GM23248 (cell line): ENCODE measurements around the gene PLEKHA6. TPM values are rescaled to one million over a fixed set of nuclear protein-coding genes. Genes with fewer than 3 reads are reported as not detected.

Experiments
- DNase-seq: peaks from one replicate; pipeline ENCODE4 v3.0.0-alpha.2; 2015
- H2AFZ ChIP-seq: fragments of 200-600 bp; sonication (generic); 2 replicates; pipeline ENCODE4 v1.6.1; 2016; ENCODE audit warnings: antibody characterized with exemption
- H3F3A ChIP-seq: fragments of 200-600 bp; sonication (generic); 2 replicates; pipeline ENCODE4 v1.6.1; 2016; ENCODE audit warnings: mild to moderate bottlenecking, antibody characterized with exemption, mixed run types; ENCODE audit not compliant: insufficient read depth
- H3K27ac ChIP-seq: fragments of 200-600 bp; sonication (generic); 2 replicates; pipeline ENCODE4 v1.5.1; 2016; ENCODE audit warnings: mild to moderate bottlenecking
- H3K27me3 ChIP-seq: fragments of 200-600 bp; sonication (generic); replicated peaks from 2 replicates; pipeline ENCODE4 v1.6.1; 2016; ENCODE audit warnings: mild to moderate bottlenecking; ENCODE audit not compliant: insufficient read depth
- H3K36me3 ChIP-seq: fragments of 200-600 bp; sonication (generic); 2 replicates; pipeline ENCODE4 v1.6.1; 2016; ENCODE audit warnings: low read depth, mild to moderate bottlenecking
- H3K4me1 ChIP-seq: fragments of 200-600 bp; sonication (generic); 2 replicates; pipeline ENCODE4 v1.6.1; 2016; ENCODE audit warnings: mild to moderate bottlenecking; ENCODE audit not compliant: insufficient read depth
- H3K4me2 ChIP-seq: fragments of 200-600 bp; sonication (generic); one replicate; pipeline ENCODE4 v1.6.1; 2016; ENCODE audit warnings: mild to moderate bottlenecking; ENCODE audit not compliant: unreplicated experiment
- H3K4me3 ChIP-seq: fragments of 200-600 bp; sonication (generic); 2 replicates; pipeline ENCODE4 v1.5.1; 2016; ENCODE audit warnings: mild to moderate bottlenecking
- H3K79me2 ChIP-seq: fragments of 200-600 bp; sonication (generic); 2 replicates; pipeline ENCODE4 v1.6.1; 2016; ENCODE audit warnings: mild to moderate bottlenecking; ENCODE audit not compliant: insufficient read depth
- H3K9ac ChIP-seq: fragments of 200-600 bp; sonication (generic); 2 replicates; pipeline ENCODE4 v1.6.1; 2016; ENCODE audit warnings: mild to moderate bottlenecking
- H3K9me2 ChIP-seq: fragments of 200-600 bp; sonication (generic); 2 replicates; pipeline ENCODE4 v1.6.1; 2016; ENCODE audit warnings: mixed run types, mild to moderate bottlenecking, moderate library complexity; ENCODE audit not compliant: insufficient read depth
- H3K9me3 ChIP-seq: fragments of 200-600 bp; sonication (generic); one replicate; pipeline ENCODE4 v1.6.1; 2017; ENCODE audit warnings: low read depth
- H4K20me1 ChIP-seq: fragments of 200-600 bp; sonication (generic); 2 replicates; pipeline ENCODE4 v1.6.0; 2016; ENCODE audit not compliant: insufficient read depth
- EZH2 ChIP-seq: fragments of 200-600 bp; sonication (generic); IDR thresholded peaks from 2 replicates; pipeline ENCODE4 v1.6.1; 2018; ENCODE audit warnings: antibody characterized with exemption, mild to moderate bottlenecking; ENCODE audit not compliant: insufficient read depth, poor library complexity, severe bottlenecking
- EZH2phosphoT487 ChIP-seq: fragments of 200-600 bp; sonication (generic); IDR thresholded peaks from 2 replicates; pipeline ENCODE4 v1.6.1; 2018; ENCODE audit warnings: antibody characterized with exemption, moderate library complexity, mild to moderate bottlenecking, low read depth; ENCODE audit not compliant: insufficient read depth
- WGBS, 2 experiments: methylation state at CpG; one replicate each; pipeline ENCODE4 v1.1.6; 2015 to 2017; ENCODE audit warnings: low lambda C conversion rate in 2 of 2, low coverage in 1 of 2; ENCODE audit errors: missing lambda C conversion rate in 2 of 2; 5-methylcytosine and 5-hydroxymethylcytosine counted together
- in situ Hi-C: fragments of 300-500 bp; cut with MboI; formaldehyde crosslinking; loops from 2 replicates; pipeline ENCODE4 v1.15.0; 2020
- polyA plus RNA-seq: library from polyadenylated mRNA; unstranded; fragments of >200 nt; fragmentation: Nextera tagmentation; extraction: Ambion mirVana; gene quantifications from 2 replicates; pipeline ENCODE4 v1.2.1, GENCODE V29; 2016
- total RNA-seq: library from RNA; depleted of rRNA; stranded (reverse); fragments of >200 nt; shearing (Covaris generic); gene quantifications from 2 replicates; pipeline ENCODE4 v1.2.3, GENCODE V29; 2014

PLEKHA6 gene
- total and polyA plus RNA-seq, 2 experiments from 2014 or later = 4.5 to 7.3 TPM

DNA sequence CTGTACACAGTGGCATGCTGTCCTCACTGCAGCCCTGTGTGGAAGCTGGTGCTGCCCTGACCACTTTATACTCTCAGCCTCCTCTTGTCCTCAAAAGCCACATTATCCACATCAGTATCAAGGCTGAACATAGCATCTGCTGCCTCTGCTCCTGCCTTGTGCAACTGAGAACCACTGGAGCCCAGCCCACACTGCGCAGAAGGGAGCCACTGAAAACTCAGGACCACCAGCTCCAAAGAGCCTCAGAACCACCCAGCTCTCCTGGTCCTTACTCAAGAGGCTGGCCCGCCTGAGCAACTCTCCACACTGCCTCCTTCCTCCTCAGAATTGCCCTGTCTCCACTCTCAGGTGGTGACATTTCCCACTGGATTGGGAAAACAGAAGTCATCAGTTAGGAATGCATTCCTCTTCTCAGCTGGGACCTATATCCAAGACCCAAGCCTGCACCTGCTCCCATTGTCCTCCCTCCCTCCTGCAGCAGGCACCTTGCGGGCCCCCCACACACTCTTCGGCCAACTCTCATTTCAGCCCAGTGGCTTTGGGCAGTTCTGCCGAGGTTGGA lies 156.4 kb downstream of the PLEKHA6 start:
- no peak for DNase-seq

DNA sequence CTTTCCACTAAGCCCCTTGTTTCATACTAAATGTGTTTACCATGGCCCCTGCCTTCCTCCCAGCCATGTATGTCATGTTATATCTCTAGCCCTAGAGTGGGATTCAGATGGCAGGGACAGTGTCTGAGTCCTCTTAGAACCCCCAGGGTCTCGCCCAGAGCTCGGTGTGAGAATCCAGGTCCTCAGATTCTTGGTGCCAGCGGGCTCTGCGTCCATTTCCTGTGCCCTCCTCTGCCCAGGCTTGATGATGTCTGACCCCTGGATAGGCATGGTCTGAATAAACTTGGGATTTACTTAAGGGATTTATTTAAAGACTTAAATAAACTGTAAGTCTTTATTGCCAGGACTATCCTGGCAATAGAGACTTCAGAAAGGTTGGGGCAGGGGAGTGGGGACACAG lies 157.2 kb downstream of the PLEKHA6 start:
- no peak overlapping the region for H3K27ac ChIP-seq
- H3K4me1 ChIP-seq = peaks cover 24% of the 10 kb centered on the region
- H3K9ac ChIP-seq = no peak overlapping the region
- H3F3A ChIP-seq = no peaks in the 10 kb centered on the region
- no peaks in the 10 kb centered on the region for H4K20me1 ChIP-seq
- H3K4me2 ChIP-seq = no peak overlapping the region
- no peaks in the 10 kb centered on the region for H3K9me3 ChIP-seq
- TF ChIP-seq EZH2phosphoT487 (no peak), EZH2 (no peak)
- no peaks in the 10 kb centered on the region for H3K36me3 ChIP-seq
- H3K9me2 ChIP-seq = no peaks in the 10 kb centered on the region
- no peak overlapping the region for H3K4me3 ChIP-seq
- H3K27me3 ChIP-seq = 0 out of 2 replicates have a peak, but pooled peaks cover 4% of the 10 kb centered on the region
- no peaks in the 10 kb centered on the region for H3K79me2 ChIP-seq
- in situ Hi-C loops = no loop called here
- WGBS, 2 experiments = 85 to 90% methylated on average over 4 of the region's 4 CpGs
- no peak overlapping the region for H2AFZ ChIP-seq
- DNase-seq = no peak

More for the DNA sequence above, 156.4 kb downstream of the PLEKHA6 start:
- H4K20me1 ChIP-seq = no peaks in the 10 kb centered on the region
- H3K4me2 ChIP-seq = no peak overlapping the region
- H3K9ac ChIP-seq = no peak overlapping the region
- H3F3A ChIP-seq = no peaks in the 10 kb centered on the region
- H3K36me3 ChIP-seq = no peaks in the 10 kb centered on the region
- H3K79me2 ChIP-seq = no peaks in the 10 kb centered on the region
- no peak overlapping the region for H3K27ac ChIP-seq
- no peak overlapping the region for H3K4me3 ChIP-seq
- no peak overlapping the region for H2AFZ ChIP-seq
- 0 out of 2 replicates have a peak, but pooled peaks cover 4% of the 10 kb centered on the region for H3K27me3 ChIP-seq
- peaks cover 19% of the 10 kb centered on the region for H3K4me1 ChIP-seq
- H3K9me2 ChIP-seq = no peaks in the 10 kb centered on the region
- WGBS, 2 experiments = 90 to 93% methylated on average over 5 of the region's 5 CpGs
- no peaks in the 10 kb centered on the region for H3K9me3 ChIP-seq
- no peak for TF ChIP-seq EZH2
- TF ChIP-seq EZH2phosphoT487 = no peak
- in situ Hi-C loops = no loop called here

DNA sequence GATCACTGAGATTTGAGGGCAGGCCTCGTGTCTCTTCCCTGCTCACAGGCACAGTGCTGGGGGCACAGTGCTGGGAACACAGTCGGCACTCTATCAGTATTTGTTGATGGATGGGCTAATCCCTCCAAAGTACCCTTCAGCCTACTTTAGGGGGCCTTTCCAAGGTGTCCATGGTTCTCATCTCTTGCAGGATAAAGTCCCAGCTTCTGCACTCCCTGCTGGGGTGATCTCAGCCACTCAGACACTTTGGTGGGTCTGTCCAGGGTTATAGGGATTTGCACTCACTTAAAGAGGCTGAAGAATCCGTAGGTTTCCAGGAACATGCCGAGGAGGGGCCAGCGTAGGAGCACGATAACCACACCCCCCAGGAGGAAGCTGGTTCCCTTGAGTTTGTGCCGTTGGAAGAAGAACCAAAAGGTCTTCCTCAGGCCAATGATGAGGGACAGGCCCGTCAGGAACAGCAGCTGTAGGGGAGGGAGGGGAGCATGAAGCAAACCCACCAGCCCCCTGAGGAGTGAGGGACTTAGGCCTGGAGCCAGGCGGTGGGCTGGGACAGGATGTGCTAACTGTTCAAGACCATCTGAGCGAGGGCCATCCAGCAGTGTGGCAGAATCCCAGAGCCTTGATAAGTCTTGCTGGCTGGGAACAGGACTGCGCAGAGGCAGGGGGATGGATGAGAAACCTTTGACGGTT lies 158.2 kb downstream of the PLEKHA6 start:
- Histone ChIP-seq H3K9me2 (no peaks in the 10 kb centered on the region), H3K79me2 (no peaks in the 10 kb centered on the region), H3K4me3 (no peak overlapping the region), H3K9me3 (no peaks in the 10 kb centered on the region), H4K20me1 (no peaks in the 10 kb centered on the region), H3K36me3 (no peaks in the 10 kb centered on the region), H3K4me2 (no peak overlapping the region), H3K4me1 (peaks cover 21% of the 10 kb centered on the region), H3F3A (no peaks in the 10 kb centered on the region), H2AFZ (no peak overlapping the region), H3K27ac (no peak overlapping the region), H3K27me3 (0 out of 2 replicates have a peak, but pooled peaks cover 4% of the 10 kb centered on the region), H3K9ac (no peak overlapping the region)
- 88 to 89% methylated on average over 12 of the region's 12 CpGs for WGBS, 2 experiments
- no peak for TF ChIP-seq EZH2phosphoT487
- TF ChIP-seq EZH2 = no peak
- in situ Hi-C loops = no loop called here
- DNase-seq = no peak

DNA sequence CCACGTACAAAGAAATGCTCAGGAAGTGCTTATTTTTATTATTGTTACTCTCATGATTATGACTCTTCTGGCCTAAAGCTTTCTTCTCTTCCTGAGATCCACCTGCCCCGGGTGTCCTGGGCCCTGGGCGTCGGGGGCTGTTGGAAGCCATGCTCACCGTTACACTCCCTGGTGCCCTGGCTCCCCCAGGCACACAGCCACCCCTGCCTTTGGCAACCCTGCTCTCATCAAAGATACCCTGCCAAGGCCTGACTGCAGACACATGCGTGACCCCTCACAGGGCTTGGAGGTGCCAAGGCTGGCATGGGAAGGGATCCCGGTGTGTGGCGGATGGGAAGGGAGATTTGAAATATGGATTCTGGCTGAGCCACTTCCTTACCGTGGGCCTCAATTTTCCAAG lies 160.2 kb downstream of the PLEKHA6 start:
- Histone ChIP-seq H3K4me1 (peaks cover 18% of the 10 kb centered on the region), H3K9me2 (no peaks in the 10 kb centered on the region), H3K27ac (no peak overlapping the region), H3K79me2 (no peaks in the 10 kb centered on the region), H2AFZ (0 out of 2 replicates have a peak overlapping the region, but pooled peaks have one; percentile 23), H3K36me3 (no peaks in the 10 kb centered on the region), H4K20me1 (no peaks in the 10 kb centered on the region), H3K9me3 (no peaks in the 10 kb centered on the region), H3K27me3 (0 out of 2 replicates have a peak, but pooled peaks cover 2% of the 10 kb centered on the region), H3K4me2 (no peak overlapping the region), H3F3A (0 out of 2 replicates have a peak, but pooled peaks cover 3% of the 10 kb centered on the region), H3K4me3 (no peak overlapping the region), H3K9ac (no peak overlapping the region)
- in situ Hi-C loops = no loop called here
- TF ChIP-seq EZH2phosphoT487 = no peak
- no peak for TF ChIP-seq EZH2
- DNase-seq = no peak
- WGBS, 2 experiments = 83 to 85% methylated on average over 9 of the region's 9 CpGs
